GM21528 (cell line): ENCODE measurements around the gene CCDC81.

ENCODE experiments used
- ATAC-seq: cut with Tn5 transposase; IDR thresholded peaks from one replicate; pipeline ENCODE4 v1.9.1; 2021; ENCODE audit warnings: mild to moderate bottlenecking, moderate library complexity; ENCODE audit not compliant: unreplicated experiment, low FRiP score

Gene CCDC81

GRCh38 chr11:86435711-86436110, 61.0 kb downstream of the CCDC81 start:
- no peak for ATAC-seq

- no peak for ATAC-seq
Measured at GRCh38 chr11:86438685-86439084, 64.0 kb downstream of the CCDC81 start.

GRCh38 chr11:86440305-86440716, 65.6 kb downstream of the CCDC81 start:
- no peak for ATAC-seq

GRCh38 chr11:86440843-86441242, 66.2 kb downstream of the CCDC81 start:
- no peak for ATAC-seq

- no peak for ATAC-seq
Measured at GRCh38 chr11:86442420-86442819, 67.7 kb downstream of the CCDC81 start.

- no peak for ATAC-seq
Measured at GRCh38 chr11:86442827-86443226, 68.1 kb downstream of the CCDC81 start.

- ATAC-seq: no peak
Measured at GRCh38 chr11:86443415-86443814, 68.7 kb downstream of the CCDC81 start.

- ATAC-seq: no peak
Measured at GRCh38 chr11:86444981-86445380, 70.3 kb downstream of the CCDC81 start.

GRCh38 chr11:86446163-86446923, 71.7 kb downstream of the CCDC81 start:
- no peak for ATAC-seq

- no peak for ATAC-seq
Measured at GRCh38 chr11:86446924-86447285, 72.2 kb downstream of the CCDC81 start.

GRCh38 chr11:86447763-86448480, 73.2 kb downstream of the CCDC81 start:
- ATAC-seq: no peak

- ATAC-seq: no peak
Measured at GRCh38 chr11:86449993-86450629, 75.4 kb downstream of the CCDC81 start.

GRCh38 chr11:86453290-86454030, 78.8 kb downstream of the CCDC81 start:
- ATAC-seq: no peak

GRCh38 chr11:86456075-86456939, 81.6 kb downstream of the CCDC81 start:
- ATAC-seq: no peak

- no peak for ATAC-seq
Measured at GRCh38 chr11:86458294-86459001, 83.8 kb downstream of the CCDC81 start.

- no peak for ATAC-seq
Measured at GRCh38 chr11:86459002-86459385, 84.3 kb downstream of the CCDC81 start.

- ATAC-seq: no peak
Measured at GRCh38 chr11:86459682-86460460, 85.2 kb downstream of the CCDC81 start.
